HepG2 (cell line): ENCODE data around the gene PCDHGA1. TPM values are rescaled to one million over a fixed set of nuclear protein-coding genes. Genes with fewer than 3 reads are reported as not detected.

Source experiments
- BORCS8-MEF2B ChIP-seq: sonication (generic); formaldehyde crosslinking; IDR thresholded peaks from 2 replicates; pipeline ENCODE4 v1.8.0; 2022; ENCODE audit warnings: mild to moderate bottlenecking, missing genetic modification reagents
- GPN1 ChIP-seq: sonication (generic); formaldehyde crosslinking; IDR thresholded peaks from 2 replicates; pipeline ENCODE4 v1.5.1; 2020; ENCODE audit warnings: missing genetic modification reagents, borderline replicate concordance
- HOXD1 ChIP-seq: sonication (generic); formaldehyde crosslinking; IDR thresholded peaks from 2 replicates; pipeline ENCODE4 v1.5.0; 2020; ENCODE audit warnings: missing genetic modification reagents
- IKZF1 ChIP-seq: fragments of 450-650 bp; IDR thresholded peaks from 2 replicates; pipeline ENCODE4 v1.7.1; 2016
- KAT2B ChIP-seq: fragments of 150-350 bp; IDR thresholded peaks from 2 replicates; pipeline ENCODE4 v1.6.1; 2014; ENCODE audit warnings: low read depth, low read length, borderline replicate concordance
- KMT2A ChIP-seq: sonication (generic); formaldehyde crosslinking; IDR thresholded peaks from 2 replicates; pipeline ENCODE4 v1.4.0; 2020; ENCODE audit warnings: missing genetic modification reagents
- LCORL ChIP-seq, 2 experiments: fragments of 450-650 bp in 1 of 2; sonication (generic) in 1 of 2; formaldehyde crosslinking in 1 of 2; IDR thresholded peaks; 2 replicates each; pipeline versions ENCODE4 v1.5.0 to v1.6.1; 2017 to 2020; ENCODE audit warnings: antibody characterized with exemption in 1 of 2, missing genetic modification reagents in 1 of 2
- RFX1 ChIP-seq: fragments of 450-650 bp; IDR thresholded peaks from 2 replicates; pipeline ENCODE4 v1.6.1; 2017
- SIN3A ChIP-seq: IDR thresholded peaks from 2 replicates; pipeline ENCODE4 v1.6.1; 2011; ENCODE audit warnings: low read depth, mild to moderate bottlenecking, control low read depth, low read length, borderline replicate concordance
- SKIL ChIP-seq: sonication (generic); formaldehyde crosslinking; IDR thresholded peaks from 2 replicates; pipeline ENCODE4 v1.8.0; 2022; ENCODE audit warnings: missing genetic modification reagents, mild to moderate bottlenecking, moderate library complexity, borderline replicate concordance
- ZBTB21 ChIP-seq: sonication (generic); formaldehyde crosslinking; IDR thresholded peaks from 2 replicates; pipeline ENCODE4 v1.4.0; 2020; ENCODE audit warnings: missing genetic modification reagents
- ZBTB33 ChIP-seq: sonication (generic); formaldehyde crosslinking; IDR thresholded peaks from 2 replicates; pipeline ENCODE4 v1.4.0; 2020; ENCODE audit warnings: missing genetic modification reagents
- ZBTB43 ChIP-seq: sonication (generic); formaldehyde crosslinking; conservative IDR thresholded peaks from 2 replicates; pipeline ENCODE4 v1.4.0; 2020; ENCODE audit warnings: missing genetic modification reagents
- ZBTB46 ChIP-seq: sonication (generic); formaldehyde crosslinking; IDR thresholded peaks from 2 replicates; pipeline ENCODE4 v1.4.0; 2020; ENCODE audit warnings: mild to moderate bottlenecking, missing genetic modification reagents, borderline replicate concordance
- ZNF17 ChIP-seq: sonication (generic); formaldehyde crosslinking; IDR thresholded peaks from 2 replicates; pipeline ENCODE4 v1.5.0; 2020; ENCODE audit warnings: mild to moderate bottlenecking, missing genetic modification reagents
- ZNF225 ChIP-seq: sonication (generic); formaldehyde crosslinking; IDR thresholded peaks from 2 replicates; pipeline ENCODE4 v1.4.0; 2020; ENCODE audit warnings: mild to moderate bottlenecking, missing genetic modification reagents
- ZNF605 ChIP-seq: sonication (generic); formaldehyde crosslinking; IDR thresholded peaks from 2 replicates; pipeline ENCODE4 v1.8.0; 2022; ENCODE audit warnings: mild to moderate bottlenecking, missing genetic modification reagents
- ZNF737 ChIP-seq: sonication (generic); formaldehyde crosslinking; IDR thresholded peaks from 2 replicates; pipeline ENCODE4 v1.5.0; 2020; ENCODE audit warnings: missing genetic modification reagents, mild to moderate bottlenecking, borderline replicate concordance
- ZXDC ChIP-seq: sonication (generic); formaldehyde crosslinking; IDR thresholded peaks from 2 replicates; pipeline ENCODE4 v1.5.0; 2020; ENCODE audit warnings: mild to moderate bottlenecking, missing genetic modification reagents
- polyA plus RNA-seq, 8 experiments: library from polyadenylated mRNA; depleted of rRNA in 3 of 8; stranded (reverse) in 7 of 8; unstranded in 1 of 8; fragments of >200 nt; fragmentation: Illumina TruSeq in 4 of 8; extraction: Trizol in 4 of 8; gene quantifications; 2 replicates each; pipeline versions ENCODE4 v1.2.1 to v1.2.3, GENCODE V29; 2011 to 2016; ENCODE audit warnings: low read depth in 4 of 8, missing spikeins in 1 of 8, mixed read lengths in 1 of 8; ENCODE audit not compliant: insufficient read depth in 1 of 8
- total RNA-seq, 5 experiments: library from RNA; depleted of rRNA; stranded (reverse); fragments of >200 nt; fragmentation: Illumina TruSeq; extraction: Trizol; gene quantifications; 2 replicates each; pipeline ENCODE4 v1.2.3, GENCODE V29; 2016; ENCODE audit warnings: low read depth in 1 of 5

Gene PCDHGA1
- total and polyA plus RNA-seq, 2 of the 13 experiments (the other 11 are each of a cell fraction or from before 2014, with no cell fraction given), result 0.31 to 0.40 TPM

GRCh38 chr5:141524604-141525597 lies 194.6 kb downstream of the PCDHGA1 start (continued):
- TF ChIP-seq ZBTB46 (CRISPR knock-in tag) (no peak), ZBTB43 (CRISPR knock-in tag) (no peak), KMT2A (CRISPR knock-in tag) (0 out of 2 replicates have a peak, but pooled peaks have one; percentile 27), BORCS8-MEF2B (CRISPR knock-in tag) (peak; percentile 66; the same call in 1 of the 2 replicates), HOXD1 (CRISPR knock-in tag) (no peak), IKZF1 (no peak), ZNF17 (CRISPR knock-in tag) (no peak), RFX1 (peak; percentile 79), KAT2B (0 out of 2 replicates have a peak, but pooled peaks have one; percentile 4), SKIL (CRISPR knock-in tag) (no peak), ZNF737 (CRISPR knock-in tag) (no peak), ZBTB33 (CRISPR knock-in tag) (peak; percentile 76), ZXDC (no peak), ZNF605 (CRISPR knock-in tag) (no peak), ZBTB21 (CRISPR knock-in tag) (no peak), LCORL (IDR thresholded peaks at IDR 0.05) (no peak), LCORL (CRISPR knock-in tag; IDR thresholded peaks at IDR 0.05) (peak; percentile 49; the same call in 1 of the 2 replicates), GPN1 (CRISPR knock-in tag) (no peak), ZNF225 (CRISPR knock-in tag) (no peak), SIN3A (no peak)
